NCI-H1436 treated with DMSO at 0.1 percent for 48 hours (cell line): ENCODE measurements around the gene ZNF107.
"Not testable (repeated sequence)": the region's sequence is repeated elsewhere in the genome, so short reads cannot be mapped to it uniquely, and the experiment has no call there.

Experiments
- DNase-seq: peaks from one replicate; lab custom pipeline; 2025; lab: John Stamatoyannopoulos, UW

Gene ZNF107

DNA sequence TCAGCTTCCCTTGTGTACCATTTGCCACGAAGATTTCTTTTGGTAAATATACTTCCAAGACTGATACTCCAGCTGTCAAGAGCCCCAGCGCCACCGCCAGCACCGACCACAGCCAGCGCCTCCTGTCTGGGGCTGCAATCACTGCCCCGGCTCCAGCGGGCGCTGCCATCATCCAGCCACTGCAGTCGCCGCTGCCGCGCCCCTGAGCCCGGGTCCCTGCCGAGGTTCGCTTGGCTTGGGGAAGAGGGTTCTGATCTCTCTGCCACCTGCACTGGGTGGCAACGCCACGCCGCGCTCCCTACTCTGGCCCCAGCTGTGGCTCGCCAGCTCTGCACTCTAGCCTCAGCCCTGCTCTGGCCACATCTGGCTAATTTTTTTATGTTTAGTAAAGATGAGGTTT, 70.6 kb downstream of the ZNF107 start:
- DNase-seq, result no peak

DNA sequence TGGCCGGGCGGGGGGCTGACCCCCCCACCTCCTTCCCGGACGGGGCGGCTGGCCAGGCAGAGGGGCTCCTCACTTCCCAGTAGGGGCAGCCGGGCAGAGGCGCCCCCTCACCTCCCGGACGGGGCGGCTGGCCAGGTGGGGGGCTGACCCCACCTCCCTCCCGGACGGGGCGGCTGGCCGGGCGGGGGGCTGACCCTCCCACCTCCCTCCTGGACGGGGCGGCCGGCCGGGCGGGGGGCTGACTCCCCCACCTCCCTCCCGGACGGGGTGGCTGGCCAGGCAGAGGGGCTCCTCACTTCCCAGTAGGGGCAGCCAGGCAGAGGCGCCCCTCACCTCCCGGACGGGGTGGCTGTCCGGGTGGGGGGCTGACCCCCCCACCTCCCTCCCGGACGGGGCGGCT, 72.5 kb downstream of the ZNF107 start:
- DNase-seq, result not testable (repeated sequence)

DNA sequence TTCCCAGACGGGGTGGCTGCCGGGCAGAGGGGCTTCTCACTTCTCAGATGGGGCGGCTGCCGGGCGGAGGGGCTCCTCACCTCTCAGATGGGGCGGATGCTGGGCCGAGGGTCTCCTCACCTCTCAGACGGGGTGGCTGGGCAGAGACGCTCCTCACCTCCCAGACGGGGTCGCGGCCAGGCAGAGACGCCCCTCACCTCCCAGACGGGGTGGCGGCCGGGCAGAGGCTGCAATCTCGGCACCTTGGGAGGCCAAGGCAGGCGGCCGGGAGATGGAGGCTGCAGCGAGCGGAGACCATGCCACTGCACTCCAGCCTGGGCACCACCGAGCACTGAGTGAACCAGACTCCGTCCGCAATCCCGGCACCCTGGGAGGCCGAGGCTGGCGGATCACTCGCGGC, 73.0 kb downstream of the ZNF107 start:
- DNase-seq, result not testable (repeated sequence)

DNA sequence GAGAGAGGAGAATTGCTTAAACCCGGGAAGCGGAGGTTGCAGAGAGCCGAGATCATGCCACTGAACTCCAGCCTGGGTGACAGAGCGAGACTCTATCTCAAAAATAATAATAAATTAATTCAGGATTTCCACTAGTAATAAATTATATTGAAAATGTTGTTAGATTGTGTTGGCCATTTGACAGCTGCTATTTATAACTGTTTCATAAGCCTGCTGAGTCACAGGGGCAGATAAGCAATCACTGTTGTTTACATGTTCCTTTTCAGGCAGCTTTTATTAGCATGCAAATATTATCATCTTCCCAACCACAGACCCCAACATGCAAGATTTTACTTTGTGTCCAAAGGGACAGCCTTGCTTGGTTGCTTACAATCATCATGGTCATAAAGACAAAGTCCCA, 78.7 kb downstream of the ZNF107 start:
- DNase-seq, result no peak

DNA sequence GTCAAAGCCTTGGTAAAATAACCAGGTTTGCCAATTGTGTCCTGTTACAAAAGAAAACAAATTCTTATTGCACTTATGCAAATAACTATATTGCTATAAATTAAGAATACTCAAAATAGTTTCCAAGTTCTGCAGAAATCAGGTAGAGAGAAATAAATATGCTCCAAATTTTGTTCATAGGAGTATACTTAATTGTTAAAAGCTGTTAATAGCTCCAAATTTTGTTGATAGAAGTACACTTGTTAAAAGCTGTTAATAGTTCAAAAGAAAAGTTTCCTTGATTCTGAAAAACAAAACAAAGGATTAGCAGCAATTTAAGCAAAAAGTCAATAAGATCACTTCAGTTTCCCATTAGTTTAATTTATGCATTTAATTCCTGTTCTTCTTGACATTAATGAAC, 81.9 kb downstream of the ZNF107 start:
- no peak for DNase-seq

DNA sequence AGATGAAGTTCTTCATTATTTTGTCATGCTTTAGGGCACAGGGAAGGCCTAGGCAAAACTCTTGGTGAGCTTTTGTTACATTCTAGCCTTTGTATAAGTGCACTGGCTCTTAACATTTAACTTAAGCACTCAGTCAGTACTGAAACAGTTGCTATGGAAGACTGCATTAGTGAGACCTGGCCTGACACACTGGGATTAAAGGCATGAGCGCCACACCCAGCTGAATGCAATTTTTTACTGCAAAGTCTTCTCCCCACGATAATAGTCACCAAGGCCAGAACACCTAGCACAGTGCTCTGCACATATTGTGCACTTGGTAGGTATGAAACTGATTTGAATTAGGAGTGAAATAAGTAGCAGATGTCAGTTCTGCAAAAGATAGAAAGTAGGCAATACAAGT, 87.1 kb downstream of the ZNF107 start:
- DNase-seq, result no peak

DNA sequence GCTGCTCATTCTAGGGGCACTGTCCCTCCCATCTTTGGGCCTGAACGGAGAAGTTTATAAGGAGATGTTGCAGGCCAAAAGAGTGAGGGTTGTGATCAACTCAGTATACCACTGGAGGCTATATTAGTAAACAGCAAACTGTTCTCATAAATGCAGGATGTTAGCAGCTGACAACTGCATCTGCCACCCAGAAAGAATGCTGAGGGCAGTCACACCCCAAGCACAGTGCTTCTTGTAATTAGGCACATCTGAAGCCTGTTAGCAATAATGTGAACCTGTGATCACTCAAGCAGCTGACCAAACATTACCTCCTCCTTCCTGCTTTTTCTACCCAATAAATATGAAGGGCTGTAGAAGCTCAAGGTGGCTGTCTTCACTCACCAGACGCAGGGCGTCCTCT, 89.9 kb downstream of the ZNF107 start:
- no peak for DNase-seq

DNA sequence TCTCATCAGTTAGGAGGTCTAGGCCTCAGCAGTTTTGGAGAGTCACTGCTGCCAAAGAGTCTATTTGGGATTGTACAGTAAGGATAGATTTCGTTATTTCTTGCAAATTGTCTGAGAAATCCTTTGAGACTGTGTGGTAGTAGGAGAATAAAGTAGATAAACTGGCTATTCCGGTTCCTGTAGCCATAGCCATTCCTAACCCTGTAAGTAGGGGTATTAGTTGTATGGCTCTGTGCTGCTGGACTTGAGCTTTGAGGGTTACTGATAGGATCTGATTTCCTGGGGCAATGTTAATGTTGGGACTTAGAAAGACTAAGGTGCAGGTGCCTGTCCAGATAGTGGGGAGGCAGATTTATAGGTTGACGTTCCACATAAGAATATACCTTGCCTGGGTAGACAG, 92.2 kb downstream of the ZNF107 start:
- DNase-seq, result no peak
